OCI-LY1 (cell line): ENCODE data around the gene ZNF26.

Experiments
- CTCF ChIP-seq: fragments of 200-600 bp; sonication (generic), shearing (Covaris generic); IDR thresholded peaks from 2 replicates; pipeline ENCODE4 v1.5.1; 2017; ENCODE audit warnings: mild to moderate bottlenecking, antibody characterized with exemption, low read length, moderate library complexity, mixed read lengths
- EZH2 ChIP-seq: fragments of 200-600 bp; sonication (generic), shearing (Covaris generic); IDR thresholded peaks from 2 replicates; pipeline ENCODE4 v1.8.0; 2017; ENCODE audit warnings: borderline replicate concordance, mixed run types, mild to moderate bottlenecking, antibody characterized with exemption, low read length, moderate library complexity, mixed read lengths

- TF ChIP-seq CTCF, result no peak
- TF ChIP-seq EZH2, result no peak
These were observed 12.6 kb downstream of the ZNF26 start for GRCh38 chr12:132998741-132999140.
